ENCODE measurements around the gene SPSB2.
"Not testable (repeated sequence)": the region's sequence is repeated elsewhere in the genome, so short reads cannot be mapped to it uniquely, and the experiment has no call there.

SPSB2 gene

DNA sequence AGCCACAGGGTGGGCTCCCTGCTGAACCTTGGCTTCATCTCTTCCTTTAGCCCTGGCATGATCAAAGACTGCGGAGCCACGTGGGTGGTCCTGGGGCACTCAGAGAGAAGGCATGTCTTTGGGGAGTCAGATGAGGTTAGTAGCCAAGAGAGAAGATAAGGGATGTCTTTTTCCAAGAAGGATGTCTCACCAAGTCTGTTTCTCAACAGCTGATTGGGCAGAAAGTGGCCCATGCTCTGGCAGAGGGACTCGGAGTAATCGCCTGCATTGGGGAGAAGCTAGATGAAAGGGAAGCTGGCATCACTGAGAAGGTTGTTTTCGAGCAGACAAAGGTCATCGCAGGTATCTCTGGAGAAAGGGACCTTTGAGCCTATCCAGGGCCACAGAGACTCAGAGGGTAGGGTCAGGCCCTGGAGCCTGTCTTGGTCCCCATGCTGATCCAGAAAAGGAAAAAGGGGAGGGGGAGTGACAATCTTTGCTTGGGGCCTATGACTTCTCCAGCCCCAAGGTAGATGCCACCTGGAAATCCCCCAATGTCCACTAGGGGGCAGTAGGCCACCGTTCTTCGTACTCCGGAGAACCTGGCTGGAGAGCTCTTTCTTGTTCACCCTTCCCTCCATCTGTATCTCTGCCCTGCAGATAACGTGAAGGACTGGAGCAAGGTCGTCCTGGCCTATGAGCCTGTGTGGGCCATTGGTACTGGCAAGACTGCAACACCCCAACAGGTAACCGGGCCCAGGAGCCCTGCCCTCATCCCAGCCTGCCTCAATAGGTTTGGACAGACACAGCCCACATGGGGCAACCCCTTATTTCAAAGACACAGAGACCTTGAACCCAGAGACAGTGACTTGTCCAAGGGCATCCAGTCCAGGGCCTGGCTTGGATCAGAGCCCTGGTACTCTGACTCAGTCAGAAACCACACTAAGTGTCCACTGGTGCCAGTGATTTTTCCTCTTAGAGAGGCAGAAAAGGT lies 3.8 kb downstream of the SPSB2 start:
- no peak for DNase-seq

DNA sequence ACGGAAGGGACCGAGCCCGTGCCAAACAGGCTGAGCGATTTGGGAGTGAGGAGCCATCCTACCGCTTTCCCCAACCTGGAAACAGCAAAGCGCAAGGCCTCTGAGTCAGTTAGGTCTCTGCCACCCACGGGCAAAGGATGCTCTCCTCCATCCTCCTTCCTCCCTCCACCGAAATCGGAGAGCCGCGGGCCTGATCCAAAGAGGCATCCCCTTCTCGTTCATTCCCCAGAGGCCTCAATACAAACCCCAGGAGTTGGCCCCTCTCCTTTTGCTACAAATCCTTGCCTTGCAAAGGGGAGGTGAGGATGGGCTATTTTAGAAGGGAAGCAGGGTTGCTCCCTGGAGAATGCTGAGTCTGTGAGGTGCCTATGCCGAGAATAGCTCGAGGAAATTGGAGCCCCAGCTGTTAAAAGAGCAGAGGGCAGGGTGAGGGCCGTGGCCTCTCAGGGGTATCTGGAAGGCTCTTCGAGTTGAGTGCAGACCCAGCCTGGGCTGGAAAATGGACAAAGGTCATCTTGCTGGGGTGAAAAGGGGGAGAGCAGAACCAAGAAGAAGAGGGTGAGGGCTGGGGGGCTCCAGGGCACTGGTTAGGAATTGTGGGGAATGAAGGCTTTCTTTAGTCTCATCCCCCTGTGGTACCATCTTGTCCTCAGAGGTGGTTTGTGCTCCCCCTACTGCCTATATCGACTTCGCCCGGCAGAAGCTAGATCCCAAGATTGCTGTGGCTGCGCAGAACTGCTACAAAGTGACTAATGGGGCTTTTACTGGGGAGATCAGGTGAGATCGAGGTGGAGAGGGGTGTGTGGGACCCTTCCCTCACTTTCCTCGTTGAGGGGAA lies 4.7 kb downstream of the SPSB2 start:
- DNase-seq = no peak

DNA sequence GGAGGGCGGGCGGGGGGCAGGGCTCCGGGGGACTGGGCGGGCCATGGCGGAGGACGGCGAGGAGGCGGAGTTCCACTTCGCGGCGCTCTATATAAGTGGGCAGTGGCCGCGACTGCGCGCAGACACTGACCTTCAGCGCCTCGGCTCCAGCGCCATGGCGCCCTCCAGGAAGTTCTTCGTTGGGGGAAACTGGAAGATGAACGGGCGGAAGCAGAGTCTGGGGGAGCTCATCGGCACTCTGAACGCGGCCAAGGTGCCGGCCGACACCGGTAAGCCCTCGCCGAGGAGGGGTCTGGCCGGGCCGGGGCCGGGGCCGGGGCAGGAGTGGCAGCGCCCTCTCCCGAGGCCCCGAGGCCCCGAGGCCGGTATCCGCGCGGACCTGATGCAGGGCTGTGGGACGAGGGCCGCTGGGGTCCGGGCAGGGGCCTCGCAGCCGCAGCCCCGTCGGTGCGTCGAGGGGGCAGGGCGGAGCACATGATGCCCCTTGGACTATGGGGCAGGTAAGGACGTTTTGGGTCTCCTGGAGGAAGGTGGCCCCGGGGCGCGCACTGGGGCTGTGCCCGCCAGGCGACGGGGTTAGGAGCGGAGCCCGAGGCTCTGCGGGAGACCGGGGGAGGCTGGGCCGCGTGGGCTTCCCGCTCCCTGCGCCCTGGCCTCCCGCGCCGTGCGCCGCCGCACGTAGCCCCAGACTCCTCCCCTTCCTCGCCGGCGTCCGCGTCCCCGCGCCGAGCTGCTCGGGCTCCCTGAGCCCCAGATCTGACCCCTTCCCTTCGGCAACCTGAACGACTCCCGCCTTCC lies 5.5 kb downstream of the SPSB2 start, which contains the start of gene TPI1:
Gene TPI1, plus strand, starts transcription at position 119 of the 798 bp plus-strand sequence. Its CDS starts 36 bp downstream, at position 155.
- peak; percentile 61 for DNase-seq

DNA sequence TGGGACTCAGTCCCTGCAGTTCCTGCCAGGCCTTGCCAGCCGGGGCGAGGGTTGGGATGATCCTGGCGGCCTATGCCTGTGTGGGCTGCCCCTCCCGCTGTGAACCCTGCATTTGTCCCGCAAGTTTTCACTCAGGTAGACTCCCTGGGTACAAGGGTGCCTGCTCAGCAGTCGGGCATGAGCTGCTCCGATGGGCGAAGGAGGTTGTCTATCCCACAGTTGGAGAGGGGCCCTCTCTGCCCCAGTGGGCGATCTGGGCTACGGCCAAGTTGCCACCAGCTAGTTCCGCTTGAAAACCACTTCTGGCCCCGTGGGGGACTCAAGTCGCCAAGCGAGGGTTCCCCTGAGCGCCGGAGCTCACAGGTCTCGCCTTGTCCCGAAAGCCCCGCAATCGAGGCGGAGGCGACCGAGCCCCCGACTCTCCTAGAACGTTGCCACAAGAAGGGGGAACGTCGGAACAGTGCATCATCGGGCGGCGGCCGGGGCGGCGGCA lies 6.1 kb downstream of the SPSB2 start:
- DNase-seq = no peak

DNA sequence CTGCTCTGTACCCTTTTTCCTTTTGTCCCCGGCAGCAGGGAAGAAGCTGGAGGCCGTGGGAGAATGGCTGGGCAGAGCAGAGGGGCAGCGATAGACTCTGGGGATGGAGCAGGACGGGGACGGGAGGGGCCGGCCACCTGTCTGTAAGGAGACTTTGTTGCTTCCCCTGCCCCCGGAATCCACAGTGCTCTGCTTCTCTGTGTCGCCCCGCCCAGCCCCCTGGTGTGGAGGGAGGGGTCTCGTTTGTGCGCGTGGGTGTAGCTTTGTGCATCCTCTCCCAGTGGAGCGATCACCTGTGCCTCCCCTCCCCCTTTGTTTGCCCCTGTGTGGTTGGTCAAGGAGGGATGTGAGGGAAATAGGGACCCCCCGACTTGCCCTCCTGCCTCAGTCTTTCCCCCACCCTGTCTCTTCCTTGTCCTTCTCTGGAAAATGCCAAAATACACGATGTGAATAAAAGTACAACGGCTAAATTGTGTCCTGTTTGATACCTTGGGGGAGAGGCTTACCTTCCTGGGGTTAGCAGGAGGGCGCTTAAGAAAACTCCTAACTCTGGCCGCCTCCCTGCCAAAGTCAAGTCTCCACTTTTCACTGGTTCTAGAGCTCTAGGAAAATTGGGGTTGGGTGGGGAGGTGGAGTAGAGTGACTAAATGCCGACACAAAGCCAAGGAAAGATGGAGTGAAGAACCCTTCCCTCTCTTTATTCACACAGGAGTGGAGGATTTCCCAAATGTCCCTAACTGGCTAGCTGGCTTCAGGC lies 6.8 kb downstream of the SPSB2 start:
- no peak for DNase-seq

DNA sequence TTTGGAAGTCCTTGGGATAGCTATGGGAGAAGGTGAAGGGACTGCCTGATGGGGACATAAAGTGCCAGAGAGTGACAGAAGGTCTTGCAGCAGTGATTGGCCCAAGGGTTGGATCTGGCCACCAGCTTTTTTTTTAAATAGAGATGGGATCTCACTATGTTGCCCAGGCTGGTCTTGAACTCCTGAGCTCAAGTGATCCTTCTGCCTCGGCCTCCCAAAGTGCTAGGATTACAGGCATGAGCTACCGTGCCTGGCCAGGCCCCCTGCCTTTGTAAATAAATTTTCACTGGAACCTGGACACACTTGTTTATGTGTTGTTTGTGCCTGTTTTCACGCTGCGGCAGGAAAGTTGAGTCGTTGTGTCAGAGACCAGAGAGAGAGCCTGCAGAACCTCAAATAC lies 7.8 kb downstream of the SPSB2 start:
- DNase-seq = not testable (repeated sequence)

DNA sequence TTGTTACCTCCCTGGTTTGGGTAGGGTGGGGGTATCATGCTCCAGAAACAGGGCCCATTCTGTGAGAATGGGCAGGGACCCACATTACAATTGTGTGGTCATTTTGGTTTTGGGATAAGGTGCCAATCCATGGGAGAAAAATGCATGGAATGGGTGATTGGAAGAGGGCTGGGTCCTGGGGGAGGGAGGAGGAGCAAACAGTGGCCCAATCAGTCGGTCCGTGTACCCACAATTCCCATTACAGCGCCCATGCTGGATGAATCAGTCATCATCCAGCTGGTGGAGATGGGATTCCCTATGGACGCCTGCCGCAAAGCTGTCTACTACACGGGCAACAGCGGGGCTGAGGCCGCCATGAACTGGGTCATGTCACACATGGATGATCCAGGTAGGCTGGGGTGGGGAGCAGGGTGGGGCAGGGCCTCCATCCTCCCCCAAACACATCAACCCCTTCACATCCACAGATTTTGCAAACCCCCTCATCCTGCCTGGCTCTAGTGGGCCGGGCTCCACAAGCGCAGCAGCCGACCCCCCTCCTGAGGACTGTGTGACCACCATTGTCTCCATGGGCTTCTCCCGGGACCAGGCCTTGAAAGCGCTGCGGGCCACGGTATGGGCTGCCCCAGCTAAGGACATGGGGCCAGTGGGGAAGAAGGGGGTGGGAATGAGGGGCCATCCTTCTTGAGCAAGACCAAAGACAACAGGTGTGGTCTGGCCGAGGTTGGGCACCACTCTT lies 9.3 kb downstream of the SPSB2 start:
- no peak for DNase-seq

DNA sequence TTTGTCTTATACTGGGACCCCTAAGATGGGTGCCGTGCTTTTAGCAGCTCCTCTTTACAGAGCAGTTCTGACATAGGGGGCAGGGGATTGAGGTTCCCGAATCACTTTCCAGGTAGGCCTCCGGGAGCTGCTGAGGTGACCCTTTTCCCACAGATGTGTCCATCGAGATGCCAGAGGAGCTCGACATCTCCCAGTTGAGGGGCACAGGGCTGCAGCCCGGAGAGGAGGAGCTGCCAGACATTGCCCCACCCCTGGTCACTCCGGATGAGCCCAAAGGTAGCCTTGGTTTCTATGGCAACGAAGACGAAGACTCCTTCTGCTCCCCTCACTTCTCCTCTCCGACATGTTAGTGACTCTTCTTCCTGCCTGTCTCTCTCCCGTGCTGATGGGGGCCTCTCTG lies 10.1 kb downstream of the SPSB2 start:
- DNase-seq = no peak

DNA sequence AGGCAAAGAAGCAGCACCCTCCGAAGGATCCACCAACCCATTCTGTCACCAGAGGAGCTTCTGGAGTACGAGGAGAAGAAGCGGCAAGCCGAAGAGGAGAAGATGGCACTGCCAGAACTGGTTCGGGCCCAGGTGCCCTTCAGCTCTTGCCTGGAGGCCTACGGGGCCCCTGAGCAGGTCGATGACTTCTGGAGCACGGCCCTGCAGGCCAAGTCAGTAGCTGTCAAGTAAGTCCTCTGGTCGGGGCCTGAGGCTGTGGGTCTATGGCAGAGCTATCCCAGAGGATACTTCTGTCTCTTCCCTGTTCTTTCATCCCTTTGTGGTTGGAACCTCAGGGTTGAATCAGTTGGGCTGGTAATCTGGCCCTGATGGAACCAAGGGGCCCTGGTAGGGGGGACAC lies 11.7 kb downstream of the SPSB2 start:
- DNase-seq = no peak

DNA sequence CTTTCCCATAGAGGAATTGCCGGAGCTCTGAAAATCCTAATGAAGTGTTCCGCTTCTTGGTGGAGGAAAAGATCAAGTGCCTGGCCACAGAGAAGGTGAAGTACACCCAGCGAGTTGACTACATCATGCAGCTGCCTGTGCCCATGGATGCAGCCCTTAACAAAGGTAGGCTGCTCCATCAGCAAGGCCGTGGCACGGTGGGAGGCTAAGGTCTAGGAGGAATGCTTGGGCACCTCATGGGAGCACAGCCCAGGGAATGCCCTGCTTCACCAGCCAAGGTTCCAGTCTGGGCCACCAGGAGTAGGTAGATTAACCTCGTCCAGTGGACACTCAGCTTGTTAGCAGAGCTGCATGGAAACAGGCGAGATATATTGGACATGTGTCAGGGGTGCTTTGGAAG lies 12.2 kb downstream of the SPSB2 start:
- DNase-seq = no peak

DNA sequence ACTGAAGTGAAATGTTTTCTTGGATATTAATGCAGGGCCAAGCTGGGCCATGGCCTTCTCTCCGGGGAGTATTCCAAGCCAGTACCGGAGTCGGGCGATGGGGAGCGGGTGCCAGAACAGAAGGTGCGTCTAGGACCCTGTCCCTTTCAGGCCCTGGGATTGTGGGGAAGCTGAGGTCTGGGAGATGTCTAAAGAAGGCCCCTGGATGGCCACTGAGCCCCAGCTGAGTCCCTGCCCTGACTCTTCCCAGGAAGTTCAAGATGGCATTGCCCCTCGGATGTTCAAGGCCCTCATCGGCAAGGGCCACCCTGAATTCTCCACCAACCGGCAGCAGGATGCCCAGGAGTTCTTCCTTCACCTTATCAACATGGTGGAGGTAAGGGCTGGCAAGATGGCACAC lies 13.0 kb downstream of the SPSB2 start:
- no peak for DNase-seq

DNA sequence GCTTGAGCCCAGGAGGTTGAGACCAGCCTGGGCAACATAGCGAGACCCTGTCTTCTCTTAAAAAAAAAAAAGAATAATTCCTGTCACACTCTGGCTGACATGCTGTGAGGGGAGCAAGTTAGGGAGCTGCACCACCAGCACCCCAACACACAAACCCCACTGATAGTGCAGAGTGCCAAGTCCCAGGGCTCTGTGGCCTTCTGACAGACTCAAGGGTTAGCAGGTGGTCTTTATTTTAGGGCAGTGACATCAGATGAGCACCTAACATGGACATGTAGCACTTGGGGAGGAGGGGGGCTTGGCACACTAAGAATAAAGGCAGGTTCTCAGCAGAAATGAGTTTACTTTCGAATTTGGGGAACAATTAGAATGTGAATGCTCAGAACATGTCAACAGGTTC lies 14.3 kb downstream of the SPSB2 start:
- DNase-seq = no peak

DNA sequence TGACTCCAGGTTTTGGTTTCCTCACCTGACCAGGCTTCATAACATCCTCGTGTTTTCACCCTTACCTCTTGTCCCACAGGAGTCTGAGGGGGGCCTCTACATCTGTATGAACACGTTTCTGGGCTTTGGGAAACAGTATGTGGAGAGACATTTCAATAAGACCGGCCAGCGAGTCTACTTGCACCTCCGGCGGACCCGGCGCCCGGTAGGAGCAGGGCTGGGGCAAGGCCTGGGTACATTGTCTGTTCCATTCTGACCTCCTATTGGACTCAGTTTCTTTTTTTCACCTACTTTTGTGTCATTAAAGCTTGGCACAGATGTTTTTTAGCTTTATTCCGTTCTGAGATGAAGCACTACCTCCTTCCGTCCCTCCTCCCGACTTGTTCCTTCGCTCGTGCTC lies 17.8 kb downstream of the SPSB2 start:
- no peak for DNase-seq

DNA sequence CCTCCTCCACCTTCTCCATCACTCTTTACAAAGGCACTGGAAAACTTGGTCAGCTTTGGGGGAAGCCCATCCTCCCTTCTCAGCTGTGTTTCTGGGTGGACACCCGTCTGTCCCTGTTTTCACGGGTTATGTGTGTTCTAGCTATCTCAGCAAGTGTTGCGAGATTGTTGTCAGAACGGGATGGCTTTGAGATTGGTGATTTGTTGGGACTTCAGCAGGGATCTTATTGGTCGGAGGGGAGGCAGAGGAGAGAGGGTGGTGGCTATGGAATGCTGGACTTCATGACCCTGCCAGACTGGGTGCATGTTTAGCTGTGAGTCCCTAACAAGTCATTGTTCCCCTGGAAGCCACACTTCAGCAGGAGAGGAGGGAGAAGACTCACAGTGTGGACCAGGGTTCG lies 19.1 kb downstream of the SPSB2 start:
- DNase-seq = no peak

DNA sequence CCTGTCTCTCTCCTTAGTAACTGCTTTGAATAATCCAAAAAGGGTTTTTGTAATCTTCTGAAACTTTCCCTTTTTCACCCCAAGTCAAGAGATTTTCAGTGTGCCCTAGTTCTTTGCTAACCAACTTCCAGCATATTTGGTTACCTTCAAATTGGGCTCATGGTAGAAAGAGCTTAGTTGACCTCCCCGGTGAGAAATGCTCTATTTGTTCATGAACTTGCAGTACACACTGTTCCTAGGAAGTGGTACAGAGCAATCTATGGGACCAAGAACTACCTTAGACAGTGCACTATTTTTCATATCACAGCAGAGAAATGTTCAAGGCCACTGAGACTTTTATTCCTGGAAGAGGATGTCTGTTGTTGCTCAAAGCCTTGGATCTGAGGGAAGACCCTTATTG lies 19.5 kb downstream of the SPSB2 start:
- no peak for DNase-seq

DNA sequence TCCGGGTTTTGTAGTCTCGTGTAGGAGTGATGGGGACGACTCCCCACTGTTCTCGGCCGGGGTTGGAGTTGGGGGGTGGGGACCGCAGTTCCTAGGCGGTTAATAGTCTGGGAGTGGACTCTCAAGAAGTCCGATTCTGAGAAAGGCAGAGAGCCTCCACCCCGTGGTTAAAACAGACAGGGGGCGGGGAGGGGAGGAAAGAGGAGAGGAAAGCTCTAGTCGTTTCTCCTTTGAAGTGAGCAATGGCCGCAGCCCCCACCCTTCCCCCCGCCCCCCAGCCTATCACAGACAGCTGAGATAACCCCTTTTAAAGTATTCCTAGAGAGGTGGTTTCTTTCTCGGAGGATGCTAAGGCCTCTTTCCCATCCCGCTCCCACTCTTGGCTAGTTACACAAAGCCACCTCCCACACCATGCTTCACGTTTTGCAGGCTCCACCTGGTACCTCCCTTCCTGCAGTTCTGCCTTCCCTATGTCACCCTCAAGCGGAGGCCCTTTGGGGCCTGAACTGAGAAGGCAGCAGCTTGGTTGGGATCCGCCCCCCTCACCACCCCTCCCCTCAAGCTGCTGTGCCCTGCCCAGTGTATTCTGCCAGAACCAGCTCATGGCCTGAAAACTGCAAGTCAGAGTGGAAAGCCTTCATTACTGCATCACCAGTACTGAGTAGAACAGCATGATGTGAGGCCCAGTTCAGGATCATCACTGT lies 20.3 kb downstream of the SPSB2 start:
- peak; percentile 13 for DNase-seq

DNA sequence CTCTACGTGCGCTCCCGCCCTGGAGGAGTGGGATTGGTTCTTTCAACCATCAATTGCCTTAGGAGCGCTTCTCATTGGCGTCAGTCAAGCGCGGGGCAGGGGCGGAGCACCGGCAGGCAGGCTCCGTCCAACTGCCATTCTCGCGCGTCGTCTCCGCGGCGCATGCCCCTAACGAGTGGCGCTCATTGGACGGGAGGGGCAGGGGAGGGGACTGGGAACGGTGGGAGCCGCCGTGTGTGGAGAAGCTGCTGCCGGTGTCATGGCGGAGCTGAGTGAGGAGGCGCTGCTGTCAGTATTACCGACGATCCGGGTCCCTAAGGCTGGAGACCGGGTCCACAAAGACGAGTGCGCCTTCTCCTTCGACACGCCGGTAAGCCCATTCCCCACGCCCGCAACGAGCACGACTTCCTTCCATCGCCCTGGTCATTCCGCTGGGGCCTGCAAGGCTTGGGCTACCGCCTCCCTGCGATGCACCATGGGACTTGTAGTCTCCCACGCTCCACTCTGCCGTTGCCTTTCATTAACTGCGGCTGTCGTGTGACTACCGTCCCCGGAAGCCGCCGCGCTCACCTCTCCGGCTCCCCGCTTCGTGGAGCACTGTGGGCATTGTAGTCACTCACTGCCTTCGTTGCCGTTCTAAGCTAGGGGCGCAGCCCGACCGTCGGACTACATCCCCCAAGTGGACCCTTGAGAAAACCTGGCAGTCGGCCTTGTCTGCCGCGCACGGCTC lies 21.0 kb downstream of the SPSB2 start, which contains the start of gene USP5:
Gene USP5, plus strand, starts transcription at position 230 of the 730 bp plus-strand sequence. Its CDS starts 30 bp downstream, at position 260.
- DNase-seq = peak; percentile 93

DNA sequence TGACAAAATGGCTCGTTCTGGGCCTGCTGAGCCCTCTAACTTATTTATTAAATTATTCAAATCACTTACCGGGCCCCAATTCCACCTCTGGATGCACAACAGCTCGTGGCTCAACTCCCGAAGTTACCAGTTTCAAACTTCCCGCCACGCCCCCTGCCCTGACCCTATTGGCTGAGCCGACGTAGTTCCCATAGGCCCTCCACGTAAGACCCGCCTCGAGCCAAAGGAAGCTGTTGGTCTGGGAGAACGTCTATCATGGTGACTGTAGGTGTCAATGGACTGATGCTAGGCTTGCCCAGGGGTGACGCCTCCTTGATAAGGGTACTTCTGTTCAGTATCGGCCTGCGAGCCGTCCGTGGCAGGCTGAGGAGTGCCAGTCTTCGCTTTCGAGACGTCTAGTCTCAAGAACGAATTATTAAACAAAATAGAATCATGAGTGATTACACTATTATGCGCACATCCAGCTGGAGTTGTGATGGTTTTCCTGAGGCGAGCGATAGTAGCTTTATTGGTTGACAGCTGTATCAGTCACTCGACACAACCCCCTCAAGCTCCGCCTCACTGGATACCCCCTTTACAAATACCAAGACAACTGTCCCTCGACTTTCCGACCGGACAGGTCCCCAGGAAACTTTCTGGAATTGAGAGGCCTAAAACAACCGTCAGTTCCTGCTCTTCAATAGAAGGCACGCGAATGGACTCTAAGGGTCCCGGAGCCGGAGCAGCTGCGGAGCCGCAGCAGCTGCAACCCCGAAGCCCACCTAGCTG lies 21.8 kb downstream of the SPSB2 start, which contains the start of gene CDCA3:
Gene CDCA3, minus strand, starts transcription at position 134 of the 768 bp plus-strand sequence. CDS start 334 bp downstream, outside the sequence.
- peak; percentile 78 for DNase-seq

DNA sequence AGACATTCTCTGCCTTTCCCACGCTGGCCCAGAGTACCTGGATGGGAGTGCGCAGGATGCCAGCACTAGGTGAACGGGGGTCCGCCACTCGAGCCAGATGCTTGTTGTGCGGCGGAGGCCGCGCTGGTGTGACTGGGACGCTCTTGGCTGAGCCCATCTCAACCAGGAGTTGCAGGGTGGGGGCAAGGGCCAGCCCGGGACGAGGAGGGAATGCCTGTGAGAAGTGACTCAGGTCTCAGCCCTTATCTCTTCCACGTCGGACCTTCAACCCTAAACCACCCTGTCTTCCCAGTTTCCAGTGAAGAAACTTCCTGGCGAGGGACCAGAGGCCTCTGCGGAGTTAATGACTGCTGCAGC lies 22.3 kb downstream of the SPSB2 start:
- no peak for DNase-seq

All from NK-92 treated with Interleukin-12 subunit alpha and Interleukin-12 subunit beta, amount 100 ng/mL, for 24 hours (cell line).